Calu3 (cell line): ENCODE data around the gene TAL1. TPM values are rescaled to one million over a fixed set of nuclear protein-coding genes. Genes with fewer than 3 reads are reported as not detected.
A peak's percentile ranks its signal among the peaks of the same experiment; 100 is the strongest.

ENCODE experiments used
- BruUV-seq: library from RNA; stranded (reverse); fragments of 400-500 nt; replicated peaks from 2 replicates; lab custom pipeline; 2021; lab: Mats Ljungman, UMichigan
- CTCF ChIA-PET: fragments of 300-600 bp; sonication (Branson Sonifier 250); formaldehyde crosslinking; loops from one replicate; lab custom pipeline; 2022; ENCODE audit warnings: antibody characterized with exemption; lab: Charles Lee
- DNase-seq: peaks from one replicate; pipeline ENCODE4 v3.0.0; 2022
- H3K27ac Mint-ChIP-seq: one replicate; pipeline ENCODE4 v1.8.0; 2022; ENCODE audit warnings: mixed read lengths; ENCODE audit not compliant: unreplicated experiment
- H3K27me3 Mint-ChIP-seq: one replicate; pipeline ENCODE4 v1.8.0; 2022; ENCODE audit warnings: mixed read lengths; ENCODE audit not compliant: unreplicated experiment
- H3K36me3 Mint-ChIP-seq: one replicate; pipeline ENCODE4 v1.8.0; 2022; ENCODE audit warnings: mild to moderate bottlenecking, moderate library complexity, mixed read lengths; ENCODE audit not compliant: insufficient read depth, unreplicated experiment
- H3K4me1 Mint-ChIP-seq: one replicate; pipeline ENCODE4 v1.8.0; 2022; ENCODE audit warnings: mild to moderate bottlenecking, low read depth, mixed read lengths; ENCODE audit not compliant: unreplicated experiment
- H3K4me3 Mint-ChIP-seq: one replicate; pipeline ENCODE4 v1.8.0; 2022; ENCODE audit warnings: mild to moderate bottlenecking, low read depth, moderate library complexity, mixed read lengths; ENCODE audit not compliant: unreplicated experiment
- H3K9me3 Mint-ChIP-seq: one replicate; pipeline ENCODE4 v1.8.0; 2022; ENCODE audit warnings: low read depth, mixed read lengths; ENCODE audit not compliant: unreplicated experiment
- CTCF ChIP-seq: fragments of 200-600 bp; IDR thresholded peaks from one replicate; pipeline ENCODE4 v1.8.0; 2022; ENCODE audit warnings: antibody characterized with exemption; ENCODE audit not compliant: unreplicated experiment
- intact Hi-C: fragments of 100-400 bp; cut with micrococcal nuclease; formaldehyde crosslinking; loops from one replicate; pipeline ENCODE4 v1.10.0; 2022; ENCODE audit not compliant: unreplicated experiment
- total RNA-seq: library from RNA; stranded (reverse); gene quantifications from 2 replicates; pipeline ENCODE4 v1.2.3, GENCODE V29; 2022

TAL1 gene
- total RNA-seq, 1 experiment from 2014 or later: not detected

- intact Hi-C loops: no loop called here
- Mint-ChIP-seq H3K9me3 (no peaks in the 10 kb centered on the region), H3K27ac (no peak overlapping the region), H3K4me3 (peak overlapping the region; percentile 45), H3K36me3 (no peaks in the 10 kb centered on the region), H3K27me3 (no peaks in the 10 kb centered on the region), H3K4me1 (peaks cover 7% of the 10 kb centered on the region)
- DNase-seq: no peak
- TF ChIP-seq CTCF: no peak
- BruUV-seq: no TSS peak
- CTCF ChIA-PET: no interaction called here
Measured at GRCh38 chr1:47231301-47232186, 481 bp downstream of the TAL1 start.

- Mint-ChIP-seq H3K36me3 (no peaks in the 10 kb centered on the region), H3K27ac (no peak overlapping the region), H3K4me1 (peaks cover 7% of the 10 kb centered on the region), H3K9me3 (no peaks in the 10 kb centered on the region), H3K27me3 (no peaks in the 10 kb centered on the region), H3K4me3 (peak overlapping the region; percentile 45)
- peak; percentile 16 for DNase-seq
- intact Hi-C loops: no loop called here
- CTCF ChIA-PET: no interaction called here
- TF ChIP-seq CTCF: no peak
- BruUV-seq: no TSS peak
Measured at GRCh38 chr1:47230692-47231300, 1.2 kb downstream of the TAL1 start.

- intact Hi-C loops: no loop called here
- CTCF ChIA-PET: no interaction called here
- no peak overlapping the region for H3K4me3 Mint-ChIP-seq
- BruUV-seq: no TSS peak
- no peak for DNase-seq
- H3K27ac Mint-ChIP-seq: no peak overlapping the region
- no peak for TF ChIP-seq CTCF
- no peaks in the 10 kb centered on the region for H3K9me3 Mint-ChIP-seq
- peaks cover 7% of the 10 kb centered on the region for H3K4me1 Mint-ChIP-seq
- no peaks in the 10 kb centered on the region for H3K27me3 Mint-ChIP-seq
- H3K36me3 Mint-ChIP-seq: no peaks in the 10 kb centered on the region
Measured at GRCh38 chr1:47229886-47230691, 1.9 kb downstream of the TAL1 start.

- no peaks in the 10 kb centered on the region for H3K9me3 Mint-ChIP-seq
- intact Hi-C loops: no loop called here
- CTCF ChIA-PET: interaction anchor here (2.1 kb wide), 1 partner anchor 12 kb away, joined by 4 read pairs; no protein-coding TSS in a partner anchor
- no peak overlapping the region for H3K4me3 Mint-ChIP-seq
- BruUV-seq: no TSS peak
- DNase-seq: no peak
- no peak overlapping the region for H3K27ac Mint-ChIP-seq
- no peaks in the 10 kb centered on the region for H3K36me3 Mint-ChIP-seq
- no peaks in the 10 kb centered on the region for H3K27me3 Mint-ChIP-seq
- H3K4me1 Mint-ChIP-seq: peaks cover 7% of the 10 kb centered on the region
- no peak for TF ChIP-seq CTCF
Measured at GRCh38 chr1:47229031-47229885, 2.8 kb downstream of the TAL1 start.
